Gastrocnemius medialis (tissue), 4 donors: ENCODE results near the gene KCNJ15.
"Not testable (repeated sequence)": the region's sequence is repeated elsewhere in the genome, so short reads cannot be mapped to it uniquely, and the experiment has no call there.

Source experiments
- CTCF ChIP-seq, 5 experiments: fragments of 450-650 bp in 3 of 5; fragments of 200-600 bp in 2 of 5; sonication (generic) in 2 of 5; IDR thresholded peaks in 4 of 5; conservative IDR thresholded peaks in 1 of 5; 1 replicate in 4 of 5; 2 replicates in 1 of 5; pipeline ENCODE4 v1.5.1; 2016 to 2019; ENCODE audit warnings: antibody characterized with exemption in 5 of 5, mild to moderate bottlenecking in 3 of 5, moderate library complexity in 3 of 5
- POLR2A ChIP-seq, 2 donors: fragments of 450-650 bp; IDR thresholded peaks; one replicate each; pipeline ENCODE4 v1.6.1; 2017; ENCODE audit warnings: antibody characterized with exemption in 2 of 2, mild to moderate bottlenecking in 2 of 2, moderate library complexity in 2 of 2

- not testable (repeated sequence) for TF ChIP-seq CTCF (IDR thresholded peaks at IDR 0.05 in 4 of 5, conservative IDR thresholded peaks at IDR 0.05 in 1 of 5); POLR2A (IDR thresholded peaks at IDR 0.05)
Measured at GRCh38 chr21:38235251-38235650, 21.5 kb upstream of the KCNJ15 start.
